ENCODE measurements around the gene RPS21.

DNA sequence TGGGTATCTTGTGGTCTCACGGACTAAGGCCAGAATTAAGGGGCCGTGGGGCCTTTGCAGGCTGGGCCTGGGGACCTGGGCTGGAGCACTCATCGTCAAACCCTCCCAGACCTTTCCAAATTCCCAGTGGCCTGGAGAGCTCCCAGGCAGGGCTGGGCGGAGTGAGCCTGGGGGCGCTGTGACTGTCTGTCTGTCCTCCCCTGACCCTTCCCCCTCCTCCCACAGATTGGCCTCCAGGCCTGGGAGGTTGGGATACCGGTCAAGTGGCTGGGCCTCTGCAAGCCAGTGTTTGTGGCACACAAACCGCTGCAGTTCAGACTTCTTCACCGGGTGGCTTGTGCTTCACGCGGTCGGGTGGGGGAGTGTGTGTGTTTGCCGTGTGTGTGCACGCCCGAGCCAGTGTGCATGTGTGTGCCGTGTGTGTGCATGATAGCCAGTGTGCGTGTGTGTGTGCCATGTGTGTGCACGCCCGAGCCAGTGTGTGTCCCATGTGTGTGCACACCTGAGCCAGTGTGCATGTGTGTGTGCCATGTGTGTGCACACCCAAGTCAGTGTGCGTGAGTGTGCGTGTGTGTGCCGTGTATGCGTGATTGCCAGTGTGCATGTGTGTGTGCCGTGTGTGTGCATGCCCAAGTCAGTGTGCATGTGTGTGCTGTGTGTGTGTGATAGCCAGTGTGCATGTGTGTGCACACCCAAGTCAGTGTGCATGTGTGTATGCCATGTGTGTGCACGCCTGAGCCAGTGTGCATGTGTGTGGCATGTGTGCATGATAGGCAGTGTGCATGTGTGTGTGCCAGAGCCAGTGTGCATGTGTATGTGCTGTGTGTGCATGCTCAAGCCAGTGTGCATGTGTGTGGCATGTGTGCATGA lies 34.2 kb downstream of the RPS21 start:
- TF ChIP-seq POLR2A (IDR thresholded peaks at IDR 0.05; ENCODE audit: low read depth, low read length) (no peak), POLR2AphosphoS5 (IDR thresholded peaks at IDR 0.05; ENCODE audit: low read depth, low read length) (no peak), TAF1 (IDR thresholded peaks at IDR 0.05; ENCODE audit: borderline replicate concordance, low read depth, low read length) (no peak)

Measured in GM12892 (cell line).